Erythroblast (primary cell): ENCODE data around the gene DPYSL4.

Source experiments
- GATA1 ChIP-seq: IDR thresholded peaks from 2 replicates; pipeline ENCODE4 v1.6.1; 2011; ENCODE audit warnings: low read depth, mild to moderate bottlenecking, control low read depth, low read length, moderate library complexity
- POLR2A ChIP-seq: IDR thresholded peaks from 2 replicates; pipeline ENCODE4 v1.6.1; 2011; ENCODE audit warnings: mild to moderate bottlenecking, low read length

DNA sequence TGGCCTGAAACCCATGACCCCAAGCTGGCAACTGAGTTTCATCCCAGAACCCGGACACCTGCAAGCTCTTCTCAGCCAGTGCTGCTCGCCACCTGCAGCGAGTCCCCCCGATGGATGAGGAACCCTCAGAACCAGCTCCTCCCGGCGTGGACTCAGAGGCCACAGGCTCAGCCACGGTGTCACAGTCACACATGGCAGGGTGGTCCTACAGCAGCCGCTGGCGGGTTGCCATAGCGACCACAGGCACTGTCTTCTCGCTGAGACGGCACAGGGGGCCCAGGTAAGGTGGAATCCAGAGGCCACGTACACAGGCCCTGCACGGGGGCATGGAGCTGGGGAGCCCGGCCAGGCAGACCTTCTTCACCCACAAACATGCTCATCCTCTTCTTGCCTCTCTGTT is 53.4 kb downstream of the DPYSL4 start:
- no peak for TF ChIP-seq POLR2A
- TF ChIP-seq GATA1: no peak
